ENCODE results near the gene LMAN2.
"Not testable (repeated sequence)": the region's sequence is repeated elsewhere in the genome, so short reads cannot be mapped to it uniquely, and the experiment has no call there.

DNA sequence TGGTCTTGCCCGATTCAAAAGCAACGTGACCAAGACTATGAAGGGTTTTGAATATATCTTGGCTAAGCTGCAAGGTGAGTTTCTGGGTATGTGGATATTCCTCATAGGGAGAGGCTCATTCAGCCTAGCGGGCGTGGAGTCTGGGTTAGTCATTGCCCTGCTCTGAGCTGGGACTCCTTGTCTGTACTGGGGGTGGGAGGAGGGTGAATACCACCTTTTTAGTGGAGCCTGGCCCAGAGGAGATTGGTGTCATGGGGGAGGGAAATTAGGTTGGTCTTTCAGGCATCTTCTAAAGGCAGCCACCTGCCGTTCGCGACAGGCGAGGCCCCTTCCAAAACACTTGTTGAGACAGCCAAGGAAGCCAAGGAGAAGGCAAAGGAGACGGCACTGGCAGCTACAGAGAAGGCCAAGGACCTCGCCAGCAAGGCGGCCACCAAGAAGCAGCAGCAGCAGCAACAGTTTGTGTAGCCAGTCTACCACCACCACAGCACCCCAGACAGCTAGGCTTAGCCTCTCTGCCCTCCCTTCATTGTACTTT is 45.3 kb downstream of the LMAN2 start:
- not testable (repeated sequence) for TF ChIP-seq CTCF, EZH2phosphoT487 (IDR thresholded peaks at IDR 0.05; ENCODE audit: low read length)
